HG03342 (cell line): Measurements from ENCODE around the gene NME7.
"Not testable (repeated sequence)": the region's sequence is repeated elsewhere in the genome, so short reads cannot be mapped to it uniquely, and the experiment has no call there.

Source experiments
- ATAC-seq: cut with Tn5 transposase; IDR thresholded peaks from one replicate; pipeline ENCODE4 v1.9.1; 2021; ENCODE audit warnings: mild to moderate bottlenecking, moderate library complexity; ENCODE audit not compliant: unreplicated experiment

The NME7 gene

DNA sequence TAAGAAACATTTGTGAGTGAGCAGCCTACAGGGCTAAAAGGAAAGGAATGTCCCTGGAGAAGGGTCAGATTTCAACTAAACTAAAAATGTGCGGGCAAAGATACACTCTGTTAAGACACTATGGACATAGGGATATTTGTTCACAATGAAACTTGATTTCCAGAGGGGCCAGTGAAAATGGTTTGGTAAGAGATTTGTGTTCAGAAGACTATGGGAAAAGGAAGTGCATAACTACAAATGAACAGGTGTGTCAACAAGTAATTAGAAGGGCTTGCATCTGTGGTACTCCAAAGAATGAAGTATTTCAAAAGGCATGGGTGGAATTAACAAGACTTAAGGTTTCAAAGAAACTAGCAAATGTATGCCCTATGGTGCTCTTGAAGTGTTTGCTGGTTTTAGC, 60.4 kb downstream of the NME7 start:
- ATAC-seq, result no peak

DNA sequence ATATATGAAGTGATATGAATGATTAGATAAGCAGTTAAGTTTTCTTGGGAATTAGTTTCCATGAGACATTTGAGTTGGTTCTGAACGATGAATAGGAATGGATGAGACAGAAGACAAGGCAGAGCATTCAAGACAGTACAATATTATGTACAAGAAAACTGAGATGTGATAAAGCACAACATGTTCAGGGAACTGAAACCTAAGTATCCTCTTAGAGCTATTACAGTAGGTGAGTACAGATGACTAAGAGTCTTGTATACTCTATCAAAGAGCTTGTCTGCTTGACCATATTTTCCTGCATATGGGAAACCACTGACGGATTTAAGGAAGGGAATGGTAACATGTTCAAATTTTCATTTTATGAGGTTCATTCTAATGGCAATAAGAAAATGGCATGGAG, 61.6 kb downstream of the NME7 start:
- no peak for ATAC-seq

DNA sequence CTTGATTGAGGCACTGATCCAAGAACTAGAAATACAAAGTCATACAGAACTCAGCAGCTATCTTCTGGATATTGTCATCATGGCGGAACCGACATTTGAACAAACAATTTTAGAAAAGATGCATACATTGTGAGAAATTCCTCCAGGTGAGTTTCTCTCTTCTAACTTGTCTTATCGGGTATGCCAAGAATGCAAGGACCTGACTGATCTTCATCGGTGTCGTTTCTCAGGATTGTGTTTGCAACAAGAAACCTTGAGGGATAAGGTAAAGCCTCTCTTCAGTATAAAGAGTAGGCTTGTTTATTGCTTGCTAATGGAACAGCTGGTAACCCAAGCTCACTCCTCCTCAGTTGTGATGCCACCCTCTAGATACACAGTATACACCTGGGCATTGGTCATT, 62.2 kb downstream of the NME7 start:
- ATAC-seq, result no peak

DNA sequence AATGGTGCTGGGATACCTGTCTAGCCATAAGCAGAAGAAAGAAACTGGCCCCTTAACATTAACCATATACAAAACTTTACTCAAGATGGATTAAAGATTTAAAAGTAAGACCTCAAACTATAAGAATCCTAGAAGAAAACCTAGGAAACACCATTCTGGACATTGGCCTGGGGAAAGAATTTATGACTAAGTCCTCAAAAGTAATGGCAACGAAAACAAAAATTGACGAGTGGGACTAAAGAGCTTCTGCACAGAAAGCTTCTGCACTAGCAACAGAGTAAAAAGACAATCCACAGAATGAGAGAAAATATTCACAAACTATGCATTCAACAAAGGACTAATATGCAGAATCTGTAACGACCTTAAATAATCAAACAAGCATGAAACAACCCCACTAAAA, 66.7 kb downstream of the NME7 start:
- ATAC-seq, result no peak

DNA sequence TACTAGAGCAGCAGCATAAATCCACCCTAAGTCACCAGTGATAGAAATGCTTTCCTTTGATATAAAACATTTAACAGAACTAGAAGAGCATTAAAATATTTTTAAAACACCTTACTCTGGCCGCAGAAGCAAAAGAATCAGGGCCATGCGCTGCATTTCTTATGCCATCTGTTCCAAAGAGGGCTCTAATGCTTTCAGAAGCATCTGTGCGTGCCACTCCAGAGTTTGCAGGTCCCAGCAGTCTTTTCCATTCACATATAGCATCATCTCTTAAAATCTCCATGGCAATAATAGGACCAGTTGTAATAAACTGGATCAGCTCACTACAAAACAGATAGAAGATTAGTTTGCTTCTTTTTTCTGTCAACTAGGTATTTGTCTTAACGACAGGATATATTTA, 69.2 kb downstream of the NME7 start:
- no peak for ATAC-seq

DNA sequence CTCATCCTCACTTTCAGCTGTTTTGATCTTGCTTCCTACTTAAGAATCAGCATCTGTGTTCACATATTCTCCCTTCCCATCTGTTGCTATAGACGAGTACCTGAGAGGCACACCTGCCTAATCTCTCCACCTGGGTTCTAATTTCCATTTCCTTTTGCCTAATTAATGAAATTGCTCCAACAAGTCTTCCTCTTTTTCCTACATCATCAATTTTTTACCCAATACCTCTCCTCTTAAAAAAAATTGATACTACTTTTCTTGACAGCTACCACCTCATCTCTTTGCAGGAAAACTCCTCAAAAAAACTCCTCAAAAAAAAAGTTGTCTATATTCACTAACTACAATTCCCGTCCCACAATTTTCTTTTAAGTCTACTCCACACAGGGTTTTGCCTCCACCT, 71.8 kb downstream of the NME7 start:
- ATAC-seq, result no peak

DNA sequence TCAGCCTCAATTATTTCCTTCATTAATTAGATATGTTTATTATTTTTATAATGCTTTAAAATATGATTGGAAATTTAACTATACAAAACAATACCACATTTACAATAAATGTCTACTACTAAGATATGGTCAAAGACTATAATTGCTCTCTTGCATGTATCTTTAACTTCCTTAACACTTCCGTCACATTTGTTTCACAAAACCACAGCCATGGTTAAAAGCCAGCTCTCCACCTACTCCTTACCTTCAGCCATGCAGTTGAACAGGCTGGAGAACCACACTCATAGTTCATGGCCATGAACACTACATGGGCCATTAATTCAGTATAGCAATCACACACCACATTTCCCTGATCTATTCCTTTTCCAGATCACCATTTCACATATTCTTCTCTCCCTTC, 72.2 kb downstream of the NME7 start:
- ATAC-seq, result no peak

DNA sequence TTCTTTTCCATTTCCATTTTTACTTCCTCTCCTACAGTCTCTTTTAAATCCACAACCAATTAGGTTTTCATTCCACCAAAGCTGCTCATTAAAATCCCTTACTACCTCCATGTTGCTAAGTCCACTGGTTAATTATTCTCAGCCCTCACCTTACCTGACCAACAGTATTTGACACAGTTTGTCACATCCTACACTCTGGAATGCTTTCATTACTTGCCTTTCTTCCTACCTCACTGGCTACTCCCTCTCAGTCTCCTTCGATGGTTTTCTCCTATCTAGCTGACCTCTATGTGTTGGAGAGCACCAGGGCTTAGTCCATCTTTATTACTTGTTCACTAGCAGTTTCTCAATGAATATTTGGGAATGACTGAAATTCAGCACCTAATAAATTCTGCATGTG, 78.6 kb downstream of the NME7 start:
- ATAC-seq, result no peak

DNA sequence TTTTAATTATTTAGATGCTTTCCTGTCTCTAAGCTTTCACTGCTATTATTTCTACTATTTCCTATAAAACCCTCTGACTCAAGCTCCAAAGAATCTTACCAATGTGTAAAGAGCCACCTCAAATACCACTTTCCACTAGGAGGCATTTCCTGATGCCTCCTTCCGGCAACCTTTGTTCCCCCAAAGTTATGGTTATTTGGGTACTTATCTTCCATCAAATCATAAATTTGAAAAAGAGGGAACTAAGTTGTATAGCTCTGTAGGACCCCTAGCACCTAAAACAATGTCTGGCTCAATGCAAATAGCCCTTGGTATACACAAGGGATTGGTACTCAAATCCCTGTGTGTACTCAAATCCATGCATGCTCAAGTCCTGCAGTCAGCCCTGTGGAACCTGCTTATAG, 79.6 kb downstream of the NME7 start:
- no peak for ATAC-seq

DNA sequence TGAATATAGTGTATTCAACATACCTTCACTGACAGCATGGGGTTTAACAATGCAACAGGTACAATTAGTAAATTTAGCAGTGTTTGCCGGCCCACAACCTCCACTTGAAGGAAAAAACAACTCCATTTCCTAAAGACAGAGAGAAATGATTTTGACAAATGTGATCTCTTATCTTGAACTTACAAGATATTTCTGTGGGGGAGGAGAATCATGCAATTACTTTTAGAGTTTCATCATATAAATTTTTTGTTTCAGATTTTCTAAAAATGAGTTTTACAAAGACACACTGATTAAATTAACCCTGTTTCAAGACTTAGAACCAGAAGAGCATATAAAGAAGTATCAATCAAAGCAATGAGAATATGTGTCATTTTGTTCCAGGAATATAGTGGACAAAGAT, 80.3 kb downstream of the NME7 start:
- no peak for ATAC-seq

DNA sequence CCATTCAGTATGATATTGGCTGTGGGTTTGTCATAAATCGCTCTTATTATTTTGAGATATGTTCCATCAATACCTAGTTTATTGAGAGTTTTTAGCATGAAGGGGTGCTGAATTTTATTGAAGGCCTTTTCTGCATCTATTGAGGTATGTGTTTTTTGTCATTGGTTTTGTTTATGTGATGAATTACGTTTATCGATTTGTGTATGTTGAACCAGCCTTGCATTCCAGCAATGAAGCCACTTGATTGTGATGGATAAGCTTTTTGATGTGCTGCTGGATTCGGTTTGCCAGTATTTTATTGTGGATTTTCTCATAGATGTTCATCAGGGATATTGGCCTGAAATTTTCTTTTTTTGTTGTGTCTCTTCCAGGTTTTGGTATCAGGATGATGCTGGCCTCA, 86.0 kb downstream of the NME7 start:
- ATAC-seq, result not testable (repeated sequence)

DNA sequence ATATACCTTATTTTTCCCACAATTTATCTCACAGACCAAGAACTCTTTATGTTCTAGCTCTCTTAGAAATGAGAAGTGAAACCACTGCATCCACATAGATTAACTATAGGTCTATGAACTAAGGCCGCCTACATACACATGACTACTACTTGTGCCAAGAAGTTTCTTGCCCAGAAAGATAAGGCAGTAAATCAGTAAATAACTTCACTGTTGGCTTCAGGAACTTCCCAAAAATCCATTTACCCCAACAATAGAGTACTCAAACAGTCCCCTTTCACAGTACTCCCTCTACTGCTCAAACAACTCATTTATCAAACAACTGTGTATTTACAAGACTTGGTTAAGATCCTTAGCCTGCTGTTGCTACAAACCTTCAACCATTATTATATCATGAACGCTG, 96.5 kb downstream of the NME7 start:
- peak; percentile 85 for ATAC-seq

DNA sequence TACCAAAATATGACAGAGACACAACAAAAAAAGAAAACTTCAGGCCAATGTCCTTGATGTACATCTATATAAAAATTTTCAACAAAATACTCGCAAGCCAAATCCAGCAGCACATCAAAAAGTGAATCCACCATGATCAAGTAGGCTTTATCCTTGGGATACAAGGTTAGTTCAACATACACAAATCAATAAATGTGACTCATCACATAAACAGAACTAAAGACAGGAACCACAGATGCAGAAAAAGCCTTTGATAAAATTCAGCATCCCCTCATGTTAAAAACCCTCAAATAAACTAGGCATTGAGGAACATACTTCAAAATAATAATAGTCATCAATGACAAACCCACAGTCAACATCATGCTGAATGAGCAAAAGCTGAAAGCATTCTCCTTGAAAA, 101.5 kb downstream of the NME7 start:
- no peak for ATAC-seq

DNA sequence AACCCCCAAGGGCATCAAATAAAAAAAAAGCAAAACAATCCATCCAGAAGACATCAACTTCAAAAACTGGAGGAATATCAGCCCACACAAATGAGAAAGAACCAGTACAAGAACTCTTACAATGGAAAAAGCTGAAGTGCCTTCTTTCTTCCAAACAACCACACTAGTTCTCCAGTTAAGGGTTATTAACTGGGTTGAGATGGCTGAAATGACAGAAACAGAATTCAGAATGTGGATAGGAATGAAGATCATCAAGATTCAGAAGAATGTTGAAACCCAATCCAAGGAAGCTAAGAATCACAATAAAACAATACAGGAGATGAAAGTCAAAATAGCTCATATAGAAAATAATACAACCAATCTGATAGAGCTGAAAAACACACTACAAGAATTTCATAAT, 104.5 kb downstream of the NME7 start:
- ATAC-seq, result no peak

DNA sequence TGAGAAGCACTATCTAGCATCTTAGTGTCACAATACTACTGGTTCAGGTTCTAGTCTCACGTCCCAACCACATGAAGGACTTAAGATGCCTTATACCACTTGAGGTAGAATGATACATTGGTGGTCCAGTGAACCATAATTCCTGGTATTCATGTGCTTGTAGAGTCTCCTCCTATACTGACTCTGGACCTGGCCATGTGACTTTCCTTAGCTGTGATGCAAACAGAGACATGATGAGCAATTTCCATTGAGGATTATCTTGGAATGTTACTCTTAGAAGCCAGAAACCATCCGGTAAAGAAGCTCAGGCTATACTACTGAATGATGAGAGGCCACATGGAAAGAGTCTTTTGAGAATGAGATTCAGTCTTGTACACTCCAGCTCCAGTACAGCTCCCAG, 105.7 kb downstream of the NME7 start:
- no peak for ATAC-seq

DNA sequence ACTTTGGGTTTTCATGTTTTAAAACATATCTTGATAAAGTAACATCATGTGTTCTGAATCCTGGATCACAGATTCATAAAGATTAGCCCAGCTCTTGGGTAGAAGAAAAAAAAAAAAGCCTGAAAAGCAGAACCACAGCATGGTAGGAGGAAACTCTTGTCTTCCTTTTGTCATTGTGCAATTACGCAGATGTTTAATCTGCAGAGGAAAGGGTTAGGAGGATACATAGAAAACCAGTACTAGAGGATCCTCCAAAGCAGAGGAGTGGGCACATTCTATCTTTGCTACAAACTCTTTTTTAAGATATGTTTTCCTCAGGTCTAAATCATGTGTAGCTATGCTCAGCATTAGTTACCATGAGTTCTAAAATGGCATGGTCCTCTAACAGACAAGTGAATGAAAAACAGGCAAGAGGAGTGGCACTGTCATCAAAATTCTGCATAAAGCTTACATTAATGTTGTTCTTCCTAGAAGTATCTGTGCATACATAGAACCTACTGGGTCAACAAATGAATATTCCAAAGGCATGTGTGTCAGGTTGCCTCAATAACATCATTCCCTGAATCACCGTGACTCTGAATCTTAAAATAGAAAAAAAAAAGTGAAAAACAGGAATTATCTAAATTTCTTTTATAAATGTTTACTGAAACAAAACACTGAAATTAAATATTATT, 107.0 kb downstream of the NME7 start:
- no peak for ATAC-seq

DNA sequence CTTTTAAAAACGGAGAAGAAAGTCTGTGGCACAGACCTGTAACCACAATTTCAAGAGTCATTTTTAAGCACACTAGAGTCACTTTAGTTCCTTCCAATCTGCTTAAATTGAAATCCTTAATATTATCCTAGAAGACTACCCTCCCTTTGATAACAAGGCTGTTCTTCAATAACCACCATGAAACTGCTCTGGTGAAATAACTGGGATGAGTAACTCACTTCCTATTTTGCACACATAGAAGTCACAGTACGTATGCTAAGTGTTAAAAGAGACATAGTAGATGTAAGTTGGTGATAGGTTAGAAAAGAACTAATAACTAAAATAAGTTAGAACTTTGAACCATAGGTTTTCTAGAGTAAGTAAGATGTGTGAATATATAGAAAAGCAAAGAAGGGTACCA, 107.8 kb downstream of the NME7 start:
- no peak for ATAC-seq

DNA sequence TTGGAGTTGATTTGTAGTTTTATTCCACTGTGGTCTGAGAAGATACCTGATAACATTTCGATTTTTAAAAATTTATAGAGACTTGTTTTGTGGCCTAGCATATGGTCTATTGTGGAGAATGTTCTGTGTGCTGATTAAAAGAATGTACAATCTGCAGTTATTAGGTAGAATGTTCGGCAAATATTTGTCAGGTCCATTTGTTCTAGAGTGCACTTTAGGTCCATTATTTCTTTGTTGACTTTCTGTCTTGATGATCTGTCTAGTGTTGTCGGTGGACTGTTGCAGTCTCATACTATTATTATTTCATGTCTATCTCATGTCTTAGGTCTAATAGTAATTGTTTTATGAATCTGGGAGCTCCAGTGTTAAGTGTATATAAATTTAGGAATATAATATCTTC, 116.8 kb downstream of the NME7 start:
- no peak for ATAC-seq

DNA sequence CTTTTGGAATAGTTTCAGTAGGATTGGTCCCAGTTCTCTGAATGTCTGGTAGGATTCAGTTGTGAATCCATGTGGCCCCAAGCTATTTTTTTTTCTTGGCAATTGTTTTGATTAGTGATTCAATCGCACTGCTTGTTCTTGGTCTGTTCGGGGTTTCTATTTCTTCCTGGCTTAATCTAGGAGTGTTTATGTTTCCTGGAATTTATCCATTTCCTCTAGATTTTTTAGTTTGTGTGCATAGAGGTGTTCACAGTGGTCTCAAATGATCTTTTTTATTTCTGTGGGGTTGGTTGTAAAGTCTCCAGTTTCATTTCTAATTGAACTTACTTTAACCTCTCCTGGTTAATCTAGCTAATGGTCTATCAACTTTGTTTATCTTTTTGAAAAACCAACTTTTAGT, 117.6 kb downstream of the NME7 start:
- ATAC-seq, result no peak

DNA sequence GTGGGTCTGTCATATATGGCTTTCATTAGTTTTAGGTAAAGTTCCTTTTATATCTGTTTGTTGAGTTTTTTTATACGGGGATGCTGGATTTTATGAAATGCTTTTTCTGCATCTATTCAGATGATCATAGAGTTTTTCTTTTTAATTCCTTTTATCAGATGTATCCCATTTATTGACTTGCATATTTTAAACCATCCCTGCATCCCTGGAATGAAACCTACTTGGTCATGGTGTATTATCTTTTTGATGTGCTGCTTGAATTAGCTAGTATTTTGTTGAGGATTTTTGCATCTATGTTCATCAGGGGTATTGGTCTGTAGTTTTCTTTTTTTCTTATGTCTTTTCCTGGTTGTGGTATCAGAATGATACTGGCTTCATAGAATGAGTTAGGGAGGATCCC, 118.0 kb downstream of the NME7 start:
- no peak for ATAC-seq

DNA sequence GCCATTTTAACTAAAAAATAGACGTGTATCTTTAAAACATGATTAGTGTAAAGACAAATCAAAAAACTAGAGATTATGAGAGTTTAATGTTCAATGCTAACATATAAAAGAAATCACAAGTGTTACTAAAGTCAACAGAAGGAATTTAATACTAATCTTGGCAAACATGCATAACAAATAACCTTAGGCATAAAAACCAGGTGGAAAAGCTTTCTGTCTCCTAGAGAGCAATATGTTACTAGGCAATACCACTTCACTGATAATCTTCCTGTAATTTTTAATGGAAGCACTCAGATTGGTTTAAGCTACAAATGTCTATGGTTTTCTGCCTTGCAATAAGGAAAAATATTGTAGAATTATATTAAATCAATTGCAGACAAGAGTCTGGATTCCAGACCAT, 121.9 kb downstream of the NME7 start:
- no peak for ATAC-seq

DNA sequence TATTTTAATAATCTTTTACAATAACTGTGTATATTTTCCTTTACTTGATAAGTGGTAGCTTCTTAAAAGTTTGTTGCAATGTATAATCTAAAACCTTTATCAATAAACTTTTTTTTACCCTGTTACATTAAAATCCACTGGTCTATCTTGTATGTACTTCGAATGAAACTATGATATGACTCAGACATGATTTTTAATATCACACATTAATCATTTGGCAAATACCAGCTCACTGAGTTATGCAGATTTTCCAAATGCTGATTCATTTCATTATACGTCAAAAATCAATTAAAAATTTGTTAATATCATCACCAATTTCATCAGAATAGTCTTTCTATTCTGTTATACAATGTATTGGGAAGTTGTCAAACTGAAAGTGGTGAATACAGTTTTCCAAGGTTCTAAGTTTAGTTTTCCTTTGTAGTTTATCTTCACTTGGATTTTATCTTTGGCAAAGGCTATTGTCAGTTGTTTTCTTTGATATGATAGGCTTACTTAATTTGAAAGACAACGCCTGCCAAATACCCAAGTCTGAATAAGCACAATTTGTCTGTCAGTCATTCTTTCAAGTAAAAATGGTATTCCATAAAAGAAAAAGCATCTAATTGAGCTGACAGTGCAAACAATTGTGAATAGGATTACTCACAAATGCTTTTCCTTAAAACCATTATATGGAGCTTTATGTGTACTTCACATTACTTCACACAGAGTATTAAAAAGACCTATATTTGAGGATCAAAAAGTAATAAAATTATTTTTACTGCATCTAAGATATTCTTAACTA, 127.0 kb downstream of the NME7 start:
- ATAC-seq, result no peak

DNA sequence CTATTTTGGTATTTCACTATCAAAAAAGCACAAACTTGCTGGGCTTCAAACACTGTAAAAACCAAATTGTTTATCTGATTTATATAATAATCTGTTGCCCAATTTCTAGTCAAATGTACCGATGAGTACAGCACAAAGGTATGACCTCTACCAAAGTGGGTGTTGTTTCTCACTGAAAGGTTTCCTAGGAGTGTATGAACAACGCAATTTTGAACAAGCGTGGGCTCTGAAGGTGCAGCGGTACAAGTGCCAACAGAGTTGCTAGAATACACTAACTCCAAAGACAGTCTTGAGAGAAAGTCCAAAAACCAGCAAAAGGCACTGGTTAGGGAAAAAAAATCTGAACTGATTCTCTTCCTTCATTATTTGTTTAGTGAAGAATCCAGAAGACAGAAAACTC, 130.7 kb downstream of the NME7 start:
- ATAC-seq, result no peak
